Parathyroid adenoma (tissue), 2 donors: Measurements from ENCODE around the gene MSH2.

Experiments used
- H2AFZ ChIP-seq: fragments of 300-600 bp; sonication (generic); one replicate; pipeline ENCODE4 v1.7.0; 2017; ENCODE audit warnings: antibody characterized with exemption, mild to moderate bottlenecking
- H3K27ac ChIP-seq: fragments of 300-600 bp; sonication (generic); one replicate; pipeline ENCODE4 v1.7.0; 2017
- H3K27me3 ChIP-seq: fragments of 300-600 bp; sonication (generic); one replicate; pipeline ENCODE4 v1.7.0; 2017; ENCODE audit warnings: low read length; ENCODE audit not compliant: control insufficient read depth, insufficient read depth
- H3K36me3 ChIP-seq: fragments of 300-600 bp; sonication (generic); one replicate; pipeline ENCODE4 v1.7.0; 2017; ENCODE audit warnings: low read length; ENCODE audit not compliant: control insufficient read depth, insufficient read depth
- H3K4me1 ChIP-seq: fragments of 300-600 bp; sonication (generic); one replicate; pipeline ENCODE4 v1.7.0; 2017; ENCODE audit warnings: control low read depth
- H3K4me2 ChIP-seq: fragments of 300-600 bp; sonication (generic); one replicate; pipeline ENCODE4 v1.7.0; 2017; ENCODE audit warnings: low read length
- H3K4me3 ChIP-seq: fragments of 300-600 bp; sonication (generic); one replicate; pipeline ENCODE4 v1.7.0; 2017; ENCODE audit warnings: low read depth, low read length
- H3K79me2 ChIP-seq: fragments of 300-600 bp; sonication (generic); one replicate; pipeline ENCODE4 v1.7.0; 2017; ENCODE audit warnings: control low read depth
- H3K9ac ChIP-seq: fragments of 300-600 bp; sonication (generic); one replicate; pipeline ENCODE4 v1.7.0; 2017; ENCODE audit warnings: mild to moderate bottlenecking
- H3K9me3 ChIP-seq: fragments of 300-600 bp; sonication (generic); one replicate; pipeline ENCODE4 v1.7.0; 2017; ENCODE audit warnings: low read length; ENCODE audit not compliant: control insufficient read depth
- CTCF ChIP-seq: fragments of 300-600 bp; sonication (generic); IDR thresholded peaks from one replicate; pipeline ENCODE4 v1.7.0; 2017; ENCODE audit warnings: antibody characterized with exemption, mild to moderate bottlenecking
- donor health status: primary hyperparathyroidism.

Gene MSH2

DNA sequence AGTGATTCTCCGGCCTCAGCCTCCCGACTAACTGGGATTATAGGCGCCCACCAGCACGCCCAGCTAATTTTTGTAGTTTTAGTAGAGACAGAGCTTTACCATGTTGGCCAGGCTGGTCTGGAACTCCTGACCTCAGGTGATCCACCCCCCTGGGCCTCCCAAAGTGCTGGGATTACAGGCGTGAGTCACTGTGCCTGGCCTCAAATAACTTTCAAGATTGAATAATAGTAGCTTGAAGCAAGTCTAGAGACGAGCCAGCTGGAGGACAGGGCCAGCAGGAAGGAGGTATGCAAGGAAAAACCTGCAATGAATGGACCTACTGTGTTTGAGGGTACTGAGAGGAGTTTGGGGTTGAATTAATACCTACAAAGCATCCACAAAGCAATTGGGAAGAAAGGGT is 87.5 kb downstream of the MSH2 start:
- H3K9me3 ChIP-seq, result no peaks in the 10 kb centered on the region
- H3K4me3 ChIP-seq, result no peak overlapping the region
- no peak overlapping the region for H3K9ac ChIP-seq
- no peaks in the 10 kb centered on the region for H3K27me3 ChIP-seq
- H2AFZ ChIP-seq, result no peak overlapping the region
- no peak overlapping the region for H3K27ac ChIP-seq
- no peak for TF ChIP-seq CTCF
- H3K4me1 ChIP-seq, result no peaks in the 10 kb centered on the region
- H3K4me2 ChIP-seq, result no peak overlapping the region
- H3K36me3 ChIP-seq, result no peaks in the 10 kb centered on the region
- H3K79me2 ChIP-seq, result no peaks in the 10 kb centered on the region

- Histone ChIP-seq H3K27ac (no peak overlapping the region), H3K4me2 (no peak overlapping the region), H3K79me2 (no peaks in the 10 kb centered on the region), H3K9me3 (no peaks in the 10 kb centered on the region), H3K9ac (no peak overlapping the region), H2AFZ (no peak overlapping the region), H3K36me3 (no peaks in the 10 kb centered on the region), H3K4me1 (no peaks in the 10 kb centered on the region), H3K4me3 (no peak overlapping the region), H3K27me3 (no peaks in the 10 kb centered on the region)
- no peak for TF ChIP-seq CTCF
These were observed 90.5 kb downstream of the MSH2 start for GRCh38 chr2:47493317-47494035.

DNA sequence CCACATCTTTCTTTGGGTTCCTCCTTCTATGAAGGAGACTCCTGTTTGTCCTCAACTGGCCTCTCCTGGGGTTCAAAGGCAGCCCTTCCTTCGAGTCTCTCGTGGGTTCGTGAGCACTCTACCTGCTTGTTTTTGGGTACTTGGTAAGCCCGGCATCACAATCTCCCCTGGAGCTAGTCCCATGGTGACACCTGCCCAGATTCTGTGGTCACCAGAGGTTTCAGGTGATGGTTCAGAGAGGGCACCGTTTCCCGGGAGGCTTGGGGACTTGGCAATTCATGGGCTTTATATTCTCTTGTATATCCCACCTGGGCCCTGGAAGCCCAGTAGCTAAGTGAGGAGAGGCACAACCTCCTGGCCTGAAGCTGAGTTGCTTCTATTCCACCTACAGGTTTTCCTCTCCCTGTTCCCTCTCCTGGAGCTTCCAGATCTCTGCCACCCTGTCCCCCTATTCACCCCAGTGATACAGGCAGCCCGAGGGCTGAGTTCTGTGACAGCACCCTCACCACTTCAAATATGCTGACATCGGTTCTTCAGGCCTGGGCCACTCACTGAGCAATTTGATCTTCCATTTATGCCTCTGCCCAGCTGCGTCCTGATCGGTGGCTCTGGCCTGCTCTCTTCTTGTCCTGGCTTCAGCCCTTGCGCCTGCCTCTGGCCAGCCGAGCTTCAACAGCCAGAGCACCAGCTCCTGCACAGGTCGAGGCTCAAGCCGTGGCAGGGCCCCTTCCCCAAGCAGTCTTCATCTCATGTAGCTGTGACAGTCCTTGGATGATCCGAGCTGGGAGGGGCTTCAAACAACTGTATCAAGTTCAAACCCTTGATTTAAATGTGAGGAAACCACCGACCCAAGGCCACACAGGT is 91.5 kb downstream of the MSH2 start:
- Histone ChIP-seq H3K4me3 (no peak overlapping the region), H3K9ac (no peak overlapping the region), H2AFZ (no peak overlapping the region), H3K27me3 (no peaks in the 10 kb centered on the region), H3K9me3 (no peaks in the 10 kb centered on the region), H3K36me3 (no peaks in the 10 kb centered on the region), H3K79me2 (no peaks in the 10 kb centered on the region), H3K4me2 (no peak overlapping the region), H3K27ac (no peak overlapping the region), H3K4me1 (no peaks in the 10 kb centered on the region)
- TF ChIP-seq CTCF, result no peak

DNA sequence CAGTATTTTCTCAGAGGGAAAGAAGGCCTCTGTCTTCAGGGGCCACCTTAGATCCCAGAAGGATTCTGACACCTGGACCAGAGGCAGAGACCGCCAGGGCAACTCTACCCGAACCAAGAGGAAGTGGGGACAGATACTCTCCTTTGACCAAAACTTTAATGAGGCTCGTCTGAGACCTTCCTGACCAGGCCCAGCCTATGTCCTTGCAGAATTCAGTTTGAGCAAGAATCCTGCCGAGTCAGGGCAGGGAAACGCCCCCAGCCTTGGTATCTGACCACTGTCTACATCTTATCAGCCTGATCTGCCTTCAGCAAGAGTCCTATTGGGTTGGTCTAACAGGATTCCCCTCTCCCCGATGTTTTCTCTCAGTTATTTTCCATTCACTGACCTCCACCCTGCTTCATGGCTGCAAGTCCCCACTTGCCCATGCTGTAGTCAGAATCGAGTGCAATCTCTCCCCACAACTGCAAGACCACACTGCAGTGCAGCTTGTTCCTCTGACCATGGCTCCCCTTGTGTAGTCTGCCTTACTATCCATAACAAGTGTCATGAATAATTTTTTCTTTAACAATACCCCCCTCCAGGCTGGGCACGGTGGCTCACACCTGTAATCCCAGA is 95.0 kb downstream of the MSH2 start:
- Histone ChIP-seq H3K27me3 (no peaks in the 10 kb centered on the region), H3K79me2 (no peaks in the 10 kb centered on the region), H3K9me3 (no peaks in the 10 kb centered on the region), H2AFZ (no peak overlapping the region), H3K4me2 (no peak overlapping the region), H3K4me1 (no peaks in the 10 kb centered on the region), H3K9ac (no peak overlapping the region), H3K36me3 (no peaks in the 10 kb centered on the region), H3K4me3 (no peak overlapping the region), H3K27ac (no peak overlapping the region)
- no peak for TF ChIP-seq CTCF
